Activated T-helper 9 cell treated with anti-CD3 and anti-CD28 coated beads, Interleukin-2, amount 50 U/mL, for 16 hours (primary cell): Measurements from ENCODE around the gene NUF2.
"Not testable (repeated sequence)": the region's sequence is repeated elsewhere in the genome, so short reads cannot be mapped to it uniquely, and the experiment has no call there.

Source experiments
- DNase-seq: peaks from one replicate; pipeline ENCODE4 v3.0.0-alpha.2; 2020; ENCODE audit warnings: low read depth

Gene NUF2

DNA sequence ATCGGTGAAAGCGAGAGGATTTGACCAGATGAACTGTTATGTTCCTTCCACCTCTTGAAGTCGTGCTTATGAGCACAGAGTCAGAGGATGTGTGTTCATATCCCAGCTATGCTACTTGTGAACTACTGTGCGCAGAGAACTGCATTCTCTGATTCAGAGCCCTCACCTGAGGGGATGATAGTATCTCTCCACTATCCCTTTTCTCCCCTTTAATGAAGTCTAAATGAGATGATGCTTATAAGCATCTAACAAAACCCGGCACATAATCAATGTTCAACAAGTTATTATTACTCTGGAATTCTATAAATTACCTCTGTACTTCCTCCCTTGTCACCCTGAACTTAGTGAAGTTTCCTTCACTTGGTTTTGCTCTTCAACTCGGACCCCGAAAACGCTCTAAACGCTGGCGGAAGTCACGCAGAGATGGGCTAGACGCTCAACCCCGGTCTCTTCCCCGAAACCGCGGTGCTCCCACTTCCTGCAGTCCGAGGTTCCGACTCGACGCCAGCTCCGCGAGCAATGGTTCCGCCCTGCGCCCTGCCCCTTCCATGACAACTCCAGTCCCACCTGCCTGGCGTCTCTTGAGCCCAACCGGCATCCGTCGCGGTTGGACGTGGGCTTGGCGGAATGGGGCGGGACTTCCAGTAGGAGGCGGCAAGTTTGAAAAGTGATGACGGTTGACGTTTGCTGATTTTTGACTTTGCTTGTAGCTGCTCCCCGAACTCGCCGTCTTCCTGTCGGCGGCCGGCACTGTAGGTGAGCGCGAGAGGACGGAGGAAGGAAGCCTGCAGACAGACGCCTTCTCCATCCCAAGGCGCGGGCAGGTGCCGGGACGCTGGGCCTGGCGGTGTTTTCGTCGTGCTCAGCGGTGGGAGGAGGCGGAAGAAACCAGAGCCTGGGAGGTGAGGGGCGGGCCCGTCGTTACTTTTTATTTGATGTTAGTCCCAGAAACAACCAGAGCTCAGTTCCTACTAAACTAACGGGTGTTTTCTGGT, at the start of gene NUF2:
Gene NUF2 (plus strand): TSS at position 644 of the 995 bp plus-strand sequence. CDS start 4,098 bp downstream, outside the sequence.
- DNase-seq: peak; percentile 95

DNA sequence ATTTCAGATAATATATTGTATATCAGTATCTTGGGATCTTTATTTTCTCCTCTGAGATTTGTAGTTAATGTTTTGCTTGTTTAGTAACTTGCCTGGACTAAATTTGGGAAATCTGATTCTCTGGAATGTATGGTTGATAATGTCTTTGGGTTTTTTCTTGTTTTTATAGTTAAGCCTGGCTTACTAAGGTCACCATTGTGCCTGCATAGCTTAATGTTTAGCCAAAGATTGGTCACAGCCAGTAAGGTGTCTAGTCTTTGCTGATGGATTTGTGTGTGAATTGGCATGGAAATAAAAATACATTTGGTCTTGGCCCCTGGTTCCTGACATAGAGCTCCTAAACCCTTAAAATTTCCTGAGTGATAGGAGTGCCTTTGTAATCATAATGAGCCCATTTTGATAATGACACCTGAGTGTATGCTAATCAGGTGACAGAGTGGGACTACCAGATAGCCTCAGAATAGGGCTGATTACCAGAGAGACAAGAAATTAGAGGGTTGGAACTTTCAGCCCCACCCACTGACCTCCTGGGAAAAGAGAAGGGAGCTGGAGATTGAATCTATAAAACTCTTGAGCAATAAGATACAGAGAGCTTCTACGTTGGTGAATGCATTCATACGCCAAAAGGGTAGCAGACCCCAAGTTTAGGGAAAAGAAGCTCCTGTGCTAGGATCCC, 47.9 kb upstream of the NUF2 start:
- DNase-seq: no peak

DNA sequence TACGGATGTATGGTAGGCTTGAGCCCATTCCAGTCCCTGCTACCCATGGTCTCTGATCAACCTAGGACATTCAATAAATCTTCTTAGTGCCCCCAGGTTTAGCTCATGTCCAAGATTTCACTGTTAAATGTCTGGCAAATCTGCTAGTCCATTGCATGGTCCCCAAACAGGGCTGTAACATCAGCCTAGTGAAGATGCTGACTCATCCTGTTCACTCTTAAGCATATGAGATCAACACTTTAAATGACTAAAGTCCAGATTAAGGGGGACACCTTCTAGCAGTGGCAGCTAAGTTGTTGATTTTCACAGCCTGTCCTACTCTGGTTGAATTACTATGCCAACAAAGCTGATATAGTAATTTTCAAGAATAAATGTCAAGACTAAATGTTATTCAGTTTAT, 46.5 kb upstream of the NUF2 start:
- DNase-seq: no peak

DNA sequence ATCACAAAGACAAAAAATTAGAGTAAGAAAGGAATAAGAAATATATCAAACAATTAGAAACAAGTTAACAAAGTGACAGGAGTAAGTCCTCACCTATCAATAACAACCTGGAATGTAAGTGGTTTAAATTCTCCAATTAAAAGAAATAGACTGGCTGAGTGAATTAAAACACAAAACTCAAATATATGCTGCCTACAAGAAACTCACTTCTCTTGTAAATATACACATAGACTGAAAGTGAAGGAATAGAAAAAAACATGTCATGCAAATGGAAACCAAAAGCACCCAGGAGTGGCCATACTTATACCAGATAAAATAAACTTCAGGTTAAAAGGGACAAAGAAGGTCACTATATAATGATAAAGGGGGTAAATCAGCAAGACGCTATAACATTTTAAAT, 43.2 kb upstream of the NUF2 start:
- DNase-seq: no peak

DNA sequence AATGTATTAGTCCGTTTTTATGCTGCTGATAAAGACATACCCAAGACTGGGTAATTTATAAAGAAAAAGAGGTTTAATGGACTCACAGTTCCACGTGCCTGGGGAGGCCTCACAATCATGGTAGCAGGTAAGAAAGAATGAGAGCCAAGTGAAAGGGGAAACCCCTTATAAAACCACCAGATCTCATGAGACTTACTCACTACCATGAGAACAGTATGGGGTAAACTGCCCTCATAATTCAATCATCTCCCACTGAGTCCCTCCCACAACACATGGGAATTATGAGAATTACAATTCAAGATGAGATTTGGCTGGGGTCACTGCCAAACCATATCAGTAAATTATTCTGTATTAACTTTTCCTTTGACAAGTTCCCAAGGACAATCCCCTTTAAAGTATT, 36.9 kb upstream of the NUF2 start:
- DNase-seq: not testable (repeated sequence)

DNA sequence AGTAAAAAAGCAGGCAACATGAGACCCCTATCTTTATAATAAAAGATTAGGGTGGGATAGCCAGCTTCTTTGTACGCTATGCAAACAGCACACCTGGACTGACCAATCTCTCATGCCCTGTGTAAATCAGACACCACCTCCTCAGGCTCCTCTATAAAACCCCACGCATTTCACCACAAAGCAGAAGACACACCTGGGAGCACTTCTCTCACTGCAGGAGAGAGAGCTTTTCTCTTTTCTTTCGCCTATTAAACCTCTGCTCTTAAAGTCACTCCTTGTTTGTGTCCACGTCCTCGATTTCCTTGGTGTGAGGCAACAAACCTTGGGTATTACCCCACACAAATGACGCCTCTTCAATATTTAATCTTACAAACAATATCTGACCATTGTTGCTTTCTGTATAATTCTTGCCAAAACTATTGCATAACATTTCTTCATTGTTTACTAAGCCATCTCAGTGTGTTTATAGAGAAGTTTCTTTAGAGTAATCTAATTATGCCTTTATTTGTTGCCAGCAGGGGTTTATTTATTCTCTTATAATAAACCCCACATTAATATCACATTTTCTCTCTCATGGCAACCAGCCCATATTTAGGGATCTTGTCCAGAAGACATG, 31.6 kb upstream of the NUF2 start:
- no peak for DNase-seq

DNA sequence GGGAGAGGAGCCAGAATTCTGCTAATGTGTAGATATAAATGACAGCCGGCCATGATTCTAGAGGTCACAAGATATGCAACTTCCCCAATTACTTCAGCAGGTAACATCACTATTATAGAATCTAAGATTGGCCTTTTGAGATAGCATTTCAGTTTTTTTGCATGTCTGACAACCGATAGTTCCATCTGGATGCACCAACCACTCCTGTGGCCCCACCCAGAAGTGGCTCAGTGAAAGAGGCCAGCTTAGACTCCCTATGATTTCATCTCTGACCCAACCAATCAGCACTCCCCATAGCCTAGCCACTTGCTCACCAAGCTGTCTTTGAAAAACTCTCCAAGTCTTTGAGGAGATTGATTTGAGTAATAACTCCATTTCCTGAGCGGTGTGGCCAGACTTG, 30.3 kb upstream of the NUF2 start:
- no peak for DNase-seq

DNA sequence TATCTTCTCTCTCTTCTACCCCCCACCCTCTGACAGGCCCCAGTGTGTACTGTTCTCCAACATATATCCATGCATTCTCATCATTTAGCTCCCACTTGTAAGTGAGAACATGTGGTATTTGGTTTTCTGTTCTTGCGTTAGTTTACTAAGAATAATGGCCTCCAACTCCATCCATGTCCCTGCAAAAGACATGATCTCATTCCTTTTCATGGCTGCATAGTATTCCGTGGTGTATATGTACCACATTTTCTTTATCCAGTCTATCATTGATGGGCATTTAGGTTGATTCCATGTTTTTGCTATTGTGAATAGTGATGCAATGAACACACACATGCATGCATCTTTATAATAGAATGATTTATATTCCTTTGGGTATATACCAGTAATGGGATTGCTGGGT, 29.6 kb upstream of the NUF2 start:
- DNase-seq: not testable (repeated sequence)

DNA sequence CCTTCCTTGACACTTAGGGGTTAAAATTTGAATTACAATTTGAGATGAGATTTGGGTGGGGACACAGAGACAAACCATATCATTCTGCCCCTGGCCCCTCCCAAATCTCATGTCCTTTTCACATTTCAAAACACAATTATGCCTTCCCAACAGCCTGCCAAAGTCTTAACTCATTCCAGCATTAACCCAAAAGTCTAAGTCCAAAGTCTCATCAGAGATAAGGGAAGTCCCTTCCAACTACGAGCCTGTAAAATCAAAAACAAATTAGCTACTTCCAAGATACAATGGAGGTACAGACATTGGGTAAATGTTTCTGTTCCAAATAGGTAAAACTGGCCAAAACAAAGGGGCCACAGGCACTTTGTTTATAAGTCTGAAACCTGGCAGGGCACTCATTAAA, 28.3 kb upstream of the NUF2 start:
- not testable (repeated sequence) for DNase-seq

DNA sequence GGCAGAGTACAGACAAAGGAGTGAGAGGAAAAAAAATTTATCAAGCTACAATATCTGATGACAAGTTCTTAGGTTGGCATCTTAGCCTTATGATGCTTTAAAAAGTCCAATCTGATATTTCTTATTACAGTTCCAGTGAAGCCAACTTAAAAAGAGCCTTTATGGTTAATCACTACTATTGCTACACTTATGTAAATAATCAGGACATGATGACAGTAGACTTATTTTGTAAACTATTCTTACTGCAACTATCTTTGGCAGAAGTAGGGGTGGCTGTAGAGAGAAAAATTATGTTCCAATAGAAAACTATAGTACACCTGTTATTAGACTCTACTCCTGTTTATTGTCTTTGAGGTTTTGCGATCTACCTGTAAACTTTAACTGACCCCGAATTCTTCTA, 25.8 kb upstream of the NUF2 start:
- DNase-seq: no peak

DNA sequence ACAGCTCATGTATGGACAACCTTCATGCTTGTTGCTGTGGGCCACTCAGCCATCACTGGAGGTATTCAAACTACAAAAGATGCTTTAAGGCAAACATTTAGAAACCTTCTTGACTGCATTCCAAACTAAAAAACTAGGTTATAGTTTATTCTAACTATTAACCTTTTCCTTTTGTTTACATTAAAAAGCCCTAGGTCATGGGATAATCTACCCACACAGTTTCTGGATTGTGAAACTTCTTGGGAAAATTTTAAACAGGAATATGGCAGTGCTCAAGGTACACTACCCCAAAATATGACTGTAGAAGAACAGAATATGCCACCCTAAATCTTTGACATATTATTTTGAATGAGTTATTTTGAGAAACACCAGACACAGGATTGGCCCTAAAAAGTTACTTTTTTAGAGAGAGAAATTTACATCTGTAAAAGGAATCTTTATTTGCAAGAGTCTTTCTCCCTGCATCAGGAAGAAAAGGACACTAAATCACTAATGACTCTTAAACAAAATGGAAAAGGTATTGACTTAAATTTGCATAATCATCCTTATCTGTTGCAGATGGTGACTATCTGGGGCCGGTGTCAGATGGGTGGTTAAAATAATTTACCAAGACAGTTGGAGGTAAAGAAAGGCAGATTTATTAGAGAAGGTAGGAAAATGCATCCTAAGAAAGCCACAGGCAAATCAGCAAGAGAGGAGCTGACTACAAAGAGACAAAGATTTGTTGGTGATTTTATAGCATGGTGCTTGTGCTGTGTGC, 25.1 kb upstream of the NUF2 start:
- DNase-seq: no peak

DNA sequence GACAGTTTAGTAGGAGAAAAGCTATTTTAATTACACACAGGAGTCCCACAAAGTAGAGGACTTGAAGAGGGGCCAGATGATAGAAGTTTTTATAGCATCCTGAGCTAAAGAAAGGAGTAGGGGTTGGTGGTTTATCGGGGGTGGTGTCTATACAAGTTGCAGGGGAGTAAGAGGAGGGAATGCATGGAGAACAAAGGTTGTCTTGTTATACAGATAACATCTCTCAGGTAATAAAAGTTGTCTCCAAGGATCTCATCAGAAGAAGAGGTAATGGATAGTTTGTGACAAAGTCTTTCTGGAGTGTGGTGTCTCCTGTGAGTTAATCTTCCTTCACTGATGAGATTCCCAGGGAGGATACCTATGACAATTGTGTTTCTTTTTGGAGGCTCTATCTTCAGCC, 23.4 kb upstream of the NUF2 start:
- DNase-seq: no peak

DNA sequence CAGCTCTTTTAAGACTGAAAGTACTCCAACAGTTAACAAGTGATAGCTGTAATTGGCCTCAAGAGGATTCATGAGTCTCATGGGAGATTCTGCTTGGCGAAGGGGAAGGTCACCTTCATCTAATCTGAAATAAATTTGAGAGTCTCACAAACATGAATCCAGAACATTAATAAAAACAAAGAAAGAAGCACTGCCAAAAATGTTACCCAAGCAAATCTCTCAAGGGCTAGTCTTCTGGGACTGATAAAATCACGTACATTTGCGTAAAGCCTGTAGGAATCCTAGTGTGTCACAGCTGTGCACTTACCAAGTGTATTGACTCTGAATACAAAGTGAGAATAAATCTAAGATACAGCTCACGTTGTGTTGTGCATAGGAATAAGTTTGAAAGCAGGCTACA, 21.2 kb upstream of the NUF2 start:
- no peak for DNase-seq

DNA sequence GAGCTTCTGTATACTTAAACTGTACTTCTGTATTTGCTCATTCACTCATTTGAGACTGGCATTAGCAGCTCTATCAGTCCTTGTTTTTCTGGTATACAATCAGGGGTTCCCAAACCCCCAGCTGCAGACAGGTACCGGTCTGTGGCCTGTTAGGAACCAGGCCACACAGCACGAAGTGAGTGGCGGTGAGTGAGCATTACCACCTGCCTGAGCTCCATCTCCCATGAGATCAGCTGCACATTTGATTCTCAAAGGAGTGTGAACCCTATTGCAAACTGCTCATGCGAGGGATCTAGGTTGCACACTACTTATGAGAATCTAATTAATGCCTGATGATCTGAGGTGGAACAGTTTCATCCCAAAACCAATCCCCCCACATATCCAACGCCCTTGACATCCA, 18.2 kb upstream of the NUF2 start:
- no peak for DNase-seq

DNA sequence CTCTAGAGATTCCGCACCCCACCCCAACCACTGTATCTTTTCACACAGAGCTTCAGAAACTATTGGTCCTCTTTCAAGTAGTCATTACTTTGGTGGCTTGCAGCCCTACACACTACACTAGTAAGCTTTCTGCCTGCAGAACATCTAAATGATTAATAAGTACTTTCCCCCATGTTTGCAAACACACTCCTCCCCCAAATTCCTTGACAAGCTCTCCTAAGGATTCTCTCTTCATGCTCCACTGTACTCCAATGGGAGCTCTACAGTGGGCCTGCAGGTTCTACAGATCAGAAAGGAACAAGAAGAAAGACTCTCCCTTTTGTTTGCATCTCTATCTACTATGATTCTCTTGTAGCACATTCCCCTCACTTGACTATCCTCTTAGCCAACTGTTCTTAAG, 16.3 kb upstream of the NUF2 start:
- no peak for DNase-seq

DNA sequence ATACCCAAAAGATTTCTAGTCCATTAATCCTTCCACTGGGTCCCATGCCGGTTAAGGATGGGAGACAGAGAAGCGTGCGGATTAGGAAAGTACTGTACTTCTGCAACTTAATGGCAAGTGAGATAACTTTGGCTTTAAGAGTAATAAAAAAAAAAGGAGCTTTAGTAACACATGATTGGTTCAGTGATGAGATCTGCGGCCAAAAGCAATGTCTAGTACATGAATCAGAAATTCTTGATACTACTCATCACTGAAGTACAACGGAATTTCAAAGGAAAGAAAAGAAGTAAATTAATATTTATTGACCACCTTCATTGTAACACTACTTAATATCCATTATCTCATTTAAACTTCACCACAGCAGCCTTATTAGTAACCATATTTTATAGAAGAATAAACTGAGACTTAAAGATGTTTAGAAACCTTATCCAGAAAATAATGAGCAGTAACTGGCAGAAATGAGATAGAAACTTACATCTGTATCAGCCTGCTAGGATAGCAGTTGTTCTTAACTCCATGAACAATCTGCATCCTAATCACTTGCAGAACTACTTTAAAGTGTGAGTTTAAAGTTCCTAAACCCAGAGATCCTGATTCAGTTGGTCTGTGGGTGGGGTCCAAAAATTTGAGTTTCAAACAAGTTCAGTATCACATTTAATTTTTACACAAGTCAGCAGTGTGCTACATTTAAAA, 14.1 kb upstream of the NUF2 start:
- no peak for DNase-seq

DNA sequence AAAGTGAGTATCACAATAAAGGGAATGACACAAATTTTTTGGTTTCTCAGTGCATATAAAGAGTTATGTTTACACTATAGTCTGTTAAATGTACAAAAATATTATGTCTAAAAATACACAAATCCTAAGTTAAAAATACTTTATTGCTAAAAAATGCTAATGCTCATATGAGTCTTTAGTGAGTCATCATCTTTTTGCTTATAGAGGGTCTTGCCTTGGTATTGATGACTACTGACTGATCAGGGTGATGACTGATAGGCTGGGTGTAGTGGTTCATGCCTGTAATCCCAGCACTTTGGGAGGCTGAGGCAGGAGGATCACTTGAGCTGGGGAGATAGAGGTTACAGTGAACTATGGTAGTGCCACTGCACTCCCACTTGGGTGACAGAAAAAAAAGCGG, 12.9 kb upstream of the NUF2 start:
- DNase-seq: no peak

DNA sequence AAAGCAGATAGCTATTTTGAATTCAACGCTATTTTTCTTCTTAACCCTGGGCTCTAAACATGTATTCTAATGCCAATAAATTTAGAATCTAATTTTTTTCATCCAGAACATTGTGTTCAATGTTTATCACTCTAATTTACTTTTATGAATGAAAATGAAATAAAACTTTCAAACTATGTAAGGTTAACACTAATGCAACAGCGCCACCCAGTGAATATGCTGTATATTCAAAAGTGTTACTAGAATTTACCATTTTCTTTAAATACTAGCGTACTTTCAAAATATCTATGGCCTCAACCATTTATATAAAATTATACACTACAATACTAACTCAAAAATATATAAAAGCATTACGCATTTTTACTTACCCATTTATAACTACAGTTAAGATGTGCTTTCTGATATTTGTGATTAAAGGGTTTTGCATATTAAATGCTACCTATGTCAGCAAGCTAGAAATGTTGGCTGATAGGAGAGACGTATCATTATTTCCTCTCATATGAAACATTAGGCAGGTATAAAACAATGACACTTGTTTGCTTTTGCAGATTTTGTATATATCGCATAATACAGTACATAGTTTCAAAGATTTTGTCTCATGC, 5.9 kb upstream of the NUF2 start:
- no peak for DNase-seq

DNA sequence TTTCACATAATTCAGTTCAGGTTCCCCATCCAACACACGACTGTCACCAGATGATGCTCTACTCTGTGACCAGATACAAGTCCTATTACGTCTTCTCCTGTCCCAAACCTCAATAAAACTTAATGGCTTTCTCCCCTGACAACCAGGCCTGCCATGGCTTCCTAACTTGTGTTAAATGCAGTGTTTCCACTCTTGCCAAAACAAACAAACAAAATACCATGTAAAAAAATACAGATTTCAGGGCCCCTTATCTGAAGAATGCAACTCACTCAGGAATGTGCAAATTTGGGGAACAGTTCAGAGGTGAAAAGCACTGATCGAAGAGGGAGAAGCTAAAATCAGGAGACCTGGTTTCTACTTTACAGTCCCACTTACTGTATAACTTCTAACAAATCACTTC, 863 bp upstream of the NUF2 start:
- no peak for DNase-seq

DNA sequence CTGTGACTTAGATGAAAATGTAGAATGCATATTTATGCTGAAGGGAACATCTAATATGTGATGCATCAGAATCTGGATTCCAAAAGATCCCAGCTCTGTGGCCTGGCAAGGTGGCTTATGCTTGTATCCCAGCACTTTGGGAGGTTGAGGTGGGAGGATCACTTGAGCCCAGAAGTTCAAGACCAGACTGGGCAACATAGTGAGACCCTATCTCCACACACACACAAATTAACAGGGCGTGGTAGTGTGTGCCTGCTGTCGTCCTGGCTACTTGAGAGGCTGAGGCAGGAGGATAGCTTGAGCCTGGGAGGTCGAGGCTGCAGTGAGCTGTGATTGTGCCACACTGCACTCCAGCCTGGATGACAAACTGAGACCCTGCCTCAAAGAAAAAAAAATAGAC, 1.6 kb downstream of the NUF2 start:
- not testable (repeated sequence) for DNase-seq

DNA sequence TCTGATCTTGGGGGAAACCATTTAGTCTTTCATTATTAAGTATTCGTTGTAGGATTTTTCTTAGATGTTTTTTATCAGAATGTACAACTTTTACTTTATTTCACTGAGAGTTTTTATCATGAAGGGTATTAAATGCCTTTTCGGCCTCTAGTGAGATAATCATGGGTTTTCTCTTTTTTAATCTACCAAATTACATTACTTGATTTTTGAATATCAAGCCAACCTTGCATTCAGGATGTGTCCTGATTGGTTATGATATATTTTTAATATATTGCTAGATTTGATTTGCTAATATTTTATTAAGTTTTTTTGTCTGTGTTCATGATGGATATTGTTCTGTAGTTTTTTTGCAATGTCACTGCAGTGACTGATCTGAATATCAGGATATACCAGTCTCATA, 9.4 kb downstream of the NUF2 start:
- DNase-seq: no peak
